ENCODE data around the gene COL15A1.

DNA sequence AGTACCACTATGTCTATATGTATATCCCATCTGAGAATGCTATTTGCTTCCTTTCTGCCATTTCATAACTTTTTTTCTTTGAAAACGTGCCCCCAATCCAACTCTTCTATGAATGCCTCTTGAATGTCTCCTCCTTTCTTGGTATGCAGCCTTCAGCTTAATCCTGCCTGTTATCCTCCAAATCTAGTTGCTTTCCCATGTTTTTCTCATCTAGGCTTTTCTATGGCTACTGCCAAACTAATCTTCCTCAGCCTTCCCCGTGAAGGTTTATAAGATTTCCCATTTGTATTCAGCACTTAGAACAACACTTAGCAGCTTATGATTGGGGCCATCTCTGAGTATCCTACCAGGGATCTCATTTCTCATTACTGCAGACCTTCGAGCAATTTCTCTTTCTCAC lies 163.7 kb downstream of the COL15A1 start:
- TF ChIP-seq, protein P1, sequence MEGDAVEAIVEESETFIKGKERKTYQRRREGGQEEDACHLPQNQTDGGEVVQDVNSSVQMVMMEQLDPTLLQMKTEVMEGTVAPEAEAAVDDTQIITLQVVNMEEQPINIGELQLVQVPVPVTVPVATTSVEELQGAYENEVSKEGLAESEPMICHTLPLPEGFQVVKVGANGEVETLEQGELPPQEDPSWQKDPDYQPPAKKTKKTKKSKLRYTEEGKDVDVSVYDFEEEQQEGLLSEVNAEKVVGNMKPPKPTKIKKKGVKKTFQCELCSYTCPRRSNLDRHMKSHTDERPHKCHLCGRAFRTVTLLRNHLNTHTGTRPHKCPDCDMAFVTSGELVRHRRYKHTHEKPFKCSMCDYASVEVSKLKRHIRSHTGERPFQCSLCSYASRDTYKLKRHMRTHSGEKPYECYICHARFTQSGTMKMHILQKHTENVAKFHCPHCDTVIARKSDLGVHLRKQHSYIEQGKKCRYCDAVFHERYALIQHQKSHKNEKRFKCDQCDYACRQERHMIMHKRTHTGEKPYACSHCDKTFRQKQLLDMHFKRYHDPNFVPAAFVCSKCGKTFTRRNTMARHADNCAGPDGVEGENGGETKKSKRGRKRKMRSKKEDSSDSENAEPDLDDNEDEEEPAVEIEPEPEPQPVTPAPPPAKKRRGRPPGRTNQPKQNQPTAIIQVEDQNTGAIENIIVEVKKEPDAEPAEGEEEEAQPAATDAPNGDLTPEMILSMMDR (IDR thresholded peaks at IDR 0.05; ENCODE audit: low read depth, low read length): no peak
- TF ChIP-seq POLR2A (IDR thresholded peaks at IDR 0.05; ENCODE audit: extremely low read depth, insufficient read length): no peak
